ENCODE data around the gene KCTD21.

GRCh38 chr11:78217650-78218541 lies 29.5 kb upstream of the KCTD21 start:
- no peak for TF ChIP-seq CTCF (IDR thresholded peaks at IDR 0.05)
- TF ChIP-seq POLR2A (IDR thresholded peaks at IDR 0.05) = no peak

Measured in tibial nerve (tissue), 3 donors.